Endothelial cell (in vitro differentiated cells): ENCODE measurements around the gene ASPHD1. TPM values are rescaled to one million over a fixed set of nuclear protein-coding genes. Genes with fewer than 3 reads are reported as not detected.
A peak's percentile ranks its signal among the peaks of the same experiment; 100 is the strongest.
"Not testable (repeated sequence)": the region's sequence is repeated elsewhere in the genome, so short reads cannot be mapped to it uniquely, and the experiment has no call there.

Source experiments
- DNase-seq: peaks from one replicate; pipeline ENCODE4 v3.0.0; 2021; ENCODE audit warnings: low spot score
- H3K27ac Mint-ChIP-seq: one replicate; pipeline ENCODE4 v1.8.0; 2021; ENCODE audit warnings: mixed read lengths, inconsistent platforms; ENCODE audit not compliant: unreplicated experiment
- H3K27me3 Mint-ChIP-seq: one replicate; pipeline ENCODE4 v1.8.0; 2021; ENCODE audit warnings: mild to moderate bottlenecking, moderate library complexity, mixed read lengths, inconsistent platforms; ENCODE audit not compliant: unreplicated experiment
- H3K36me3 Mint-ChIP-seq: one replicate; pipeline ENCODE4 v1.8.0; 2021; ENCODE audit warnings: mild to moderate bottlenecking, low read depth, mixed read lengths, inconsistent platforms; ENCODE audit not compliant: unreplicated experiment
- H3K4me1 Mint-ChIP-seq: one replicate; pipeline ENCODE4 v1.8.0; 2021; ENCODE audit warnings: mild to moderate bottlenecking, mixed read lengths, inconsistent platforms; ENCODE audit not compliant: unreplicated experiment
- H3K4me3 Mint-ChIP-seq: one replicate; pipeline ENCODE4 v1.8.0; 2021; ENCODE audit warnings: mild to moderate bottlenecking, mixed read lengths, inconsistent platforms; ENCODE audit not compliant: unreplicated experiment
- H3K9me3 Mint-ChIP-seq: one replicate; pipeline ENCODE4 v1.8.0; 2021; ENCODE audit warnings: mixed read lengths, inconsistent platforms; ENCODE audit not compliant: unreplicated experiment
- total RNA-seq: library from RNA; stranded (reverse); fragmentation: NEBNext Ultra II Directional; extraction: Animal tissue kit (Norgen Biotek cat#: 25700); gene quantifications from one replicate; pipeline ENCODE4 v1.2.1, GENCODE V29; 2021; ENCODE audit not compliant: unreplicated experiment
- TF ChIP-seq, protein P1 (sequence below): fragments of 200-600 bp; sonication (generic); IDR thresholded peaks from one replicate; pipeline ENCODE4 v1.5.0; 2021; ENCODE audit warnings: antibody characterized with exemption; ENCODE audit not compliant: unreplicated experiment

The ASPHD1 gene
- total RNA-seq, 1 donor from 2014 or later, result 3.0 TPM

DNA sequence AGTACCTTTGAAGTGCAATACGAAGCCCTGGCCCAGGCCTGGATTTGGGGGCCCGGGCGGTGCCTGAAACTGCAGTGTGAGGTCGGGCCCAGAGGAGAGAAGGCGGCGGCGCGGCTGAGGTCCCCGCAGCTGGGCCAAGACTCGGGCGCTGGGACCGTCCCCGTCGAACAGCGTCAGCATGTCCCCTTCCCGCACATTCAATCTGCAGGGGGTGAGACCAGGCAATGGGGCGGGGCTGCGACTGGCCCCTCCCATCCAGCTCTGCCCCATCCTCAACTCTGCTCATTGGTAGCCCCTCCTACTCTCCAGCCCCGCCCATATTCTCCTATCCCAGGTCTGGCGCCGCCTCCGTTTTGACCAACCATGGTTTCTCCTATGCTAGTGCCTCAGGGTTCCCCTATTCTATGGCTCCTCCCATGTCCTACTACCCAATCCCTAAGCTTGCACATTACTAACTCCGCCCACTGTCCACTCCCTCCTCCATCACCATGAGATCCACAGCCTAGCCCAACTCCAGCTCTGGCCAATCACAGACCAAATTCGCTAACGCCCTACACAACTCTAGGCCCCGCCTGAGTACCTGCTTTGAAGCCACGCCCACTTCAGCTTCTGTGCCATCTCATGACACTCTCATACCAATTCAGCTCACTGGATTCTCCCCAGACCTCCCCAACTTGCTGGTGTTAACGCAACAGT lies 22.9 kb upstream of the ASPHD1 start:
- TF ChIP-seq, protein P1, sequence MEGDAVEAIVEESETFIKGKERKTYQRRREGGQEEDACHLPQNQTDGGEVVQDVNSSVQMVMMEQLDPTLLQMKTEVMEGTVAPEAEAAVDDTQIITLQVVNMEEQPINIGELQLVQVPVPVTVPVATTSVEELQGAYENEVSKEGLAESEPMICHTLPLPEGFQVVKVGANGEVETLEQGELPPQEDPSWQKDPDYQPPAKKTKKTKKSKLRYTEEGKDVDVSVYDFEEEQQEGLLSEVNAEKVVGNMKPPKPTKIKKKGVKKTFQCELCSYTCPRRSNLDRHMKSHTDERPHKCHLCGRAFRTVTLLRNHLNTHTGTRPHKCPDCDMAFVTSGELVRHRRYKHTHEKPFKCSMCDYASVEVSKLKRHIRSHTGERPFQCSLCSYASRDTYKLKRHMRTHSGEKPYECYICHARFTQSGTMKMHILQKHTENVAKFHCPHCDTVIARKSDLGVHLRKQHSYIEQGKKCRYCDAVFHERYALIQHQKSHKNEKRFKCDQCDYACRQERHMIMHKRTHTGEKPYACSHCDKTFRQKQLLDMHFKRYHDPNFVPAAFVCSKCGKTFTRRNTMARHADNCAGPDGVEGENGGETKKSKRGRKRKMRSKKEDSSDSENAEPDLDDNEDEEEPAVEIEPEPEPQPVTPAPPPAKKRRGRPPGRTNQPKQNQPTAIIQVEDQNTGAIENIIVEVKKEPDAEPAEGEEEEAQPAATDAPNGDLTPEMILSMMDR, result no peak
- H3K4me3 Mint-ChIP-seq, result peak overlapping the region; percentile 58

DNA sequence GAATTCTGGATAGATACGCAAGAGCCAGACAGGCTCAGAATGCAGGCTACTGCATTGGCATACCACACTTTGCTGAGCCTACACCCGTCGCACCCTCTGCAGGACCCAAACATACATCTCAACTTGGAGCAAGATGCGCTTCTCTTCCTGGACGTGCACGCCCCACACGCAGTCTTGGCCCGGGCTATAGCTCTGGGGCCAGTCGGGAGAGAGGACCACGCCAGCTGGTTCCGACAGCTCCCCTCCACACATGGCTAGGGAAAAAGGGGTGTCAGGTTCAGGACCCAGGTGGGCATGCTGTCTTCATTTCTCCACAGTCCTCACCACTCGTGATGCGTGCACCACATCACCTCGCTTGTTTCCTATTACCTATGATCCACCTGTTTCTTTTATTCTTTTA lies 22.1 kb upstream of the ASPHD1 start:
- Mint-ChIP-seq H3K27ac (no peak overlapping the region), H3K36me3 (peaks cover 7% of the 10 kb centered on the region), H3K27me3 (peaks cover 6% of the 10 kb centered on the region)

More for the DNA sequence above, 22.9 kb upstream of the ASPHD1 start:
- peaks cover 4% of the 10 kb centered on the region for H3K4me1 Mint-ChIP-seq
- peaks cover 6% of the 10 kb centered on the region for H3K27me3 Mint-ChIP-seq
- H3K9me3 Mint-ChIP-seq, result no peaks in the 10 kb centered on the region
- peak; percentile 58 for DNase-seq
- H3K27ac Mint-ChIP-seq, result no peak overlapping the region
- peaks cover 3% of the 10 kb centered on the region for H3K36me3 Mint-ChIP-seq

DNA sequence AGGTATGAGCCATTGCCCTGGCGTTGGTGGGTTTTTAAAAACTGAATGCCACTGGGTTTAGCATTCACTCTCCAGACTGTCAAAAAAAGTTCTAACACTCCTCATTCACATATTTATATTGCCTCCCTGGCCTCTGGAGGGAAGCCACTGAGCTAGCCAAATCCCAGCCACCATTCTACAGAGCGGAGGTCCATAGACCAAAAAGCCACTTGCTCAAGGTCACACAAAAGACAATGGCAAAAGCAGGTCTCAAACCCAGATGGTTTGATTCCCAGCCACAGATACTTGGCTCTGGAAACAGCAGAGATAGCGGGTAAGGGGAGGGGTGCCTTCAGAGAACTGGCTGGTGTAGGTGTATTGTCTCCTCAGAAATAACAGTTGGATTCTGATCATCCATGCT lies 19.2 kb upstream of the ASPHD1 start:
- Mint-ChIP-seq H3K4me1 (peaks cover 4% of the 10 kb centered on the region), H3K36me3 (peaks cover 14% of the 10 kb centered on the region), H3K27me3 (peaks cover 6% of the 10 kb centered on the region), H3K4me3 (no peak overlapping the region), H3K9me3 (no peaks in the 10 kb centered on the region), H3K27ac (peak overlapping the region; percentile 61)
- TF ChIP-seq, protein P1, result no peak
- DNase-seq, result no peak

More for the DNA sequence above, 22.1 kb upstream of the ASPHD1 start:
- no peak overlapping the region for H3K4me3 Mint-ChIP-seq
- peaks cover 4% of the 10 kb centered on the region for H3K4me1 Mint-ChIP-seq
- no peaks in the 10 kb centered on the region for H3K9me3 Mint-ChIP-seq
- TF ChIP-seq, protein P1, result no peak
- no peak for DNase-seq

DNA sequence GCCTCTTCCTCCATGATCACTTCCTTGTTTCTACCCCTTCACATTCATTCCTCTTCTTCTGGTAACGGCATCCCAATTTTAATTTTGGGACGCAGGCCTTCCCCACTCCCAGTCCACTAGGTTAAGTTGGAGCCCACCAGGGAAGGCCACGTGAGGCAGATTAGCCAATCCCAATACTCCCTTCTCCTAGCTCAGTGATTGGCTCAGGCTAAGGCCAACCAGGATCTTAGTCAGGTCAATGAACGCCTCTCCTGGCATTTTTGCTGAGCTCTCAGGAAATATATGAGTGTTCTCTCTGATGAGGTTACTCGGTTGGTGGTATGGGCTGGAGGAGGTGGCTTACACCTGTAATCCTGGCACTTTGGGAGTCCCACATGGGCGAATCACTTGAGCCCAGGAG lies 16.3 kb upstream of the ASPHD1 start:
- TF ChIP-seq, protein P1, result no peak
- Mint-ChIP-seq H3K4me3 (no peak overlapping the region), H3K27ac (no peak overlapping the region), H3K4me1 (no peaks in the 10 kb centered on the region), H3K9me3 (no peaks in the 10 kb centered on the region), H3K36me3 (peaks cover 12% of the 10 kb centered on the region), H3K27me3 (peaks cover 2% of the 10 kb centered on the region)
- no peak for DNase-seq

DNA sequence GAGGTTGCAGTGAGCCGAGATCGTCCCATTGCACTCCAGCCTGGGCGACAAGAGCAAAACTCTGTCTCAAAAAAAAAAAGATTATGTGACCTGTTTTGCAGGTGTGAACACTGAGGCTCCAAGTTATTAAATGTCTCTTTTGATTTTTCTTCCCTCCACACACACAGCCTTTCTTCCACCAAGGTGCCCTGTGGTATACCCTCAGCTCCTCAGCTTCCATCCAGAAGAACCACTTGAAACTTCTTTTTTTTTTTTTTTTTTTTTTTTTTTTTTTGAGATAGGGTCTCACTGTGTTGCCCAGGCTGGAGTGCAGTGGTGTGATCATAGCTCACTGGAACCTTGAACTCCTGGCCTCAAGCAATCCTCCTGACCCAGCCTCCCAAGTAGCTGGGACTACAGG lies 10.9 kb upstream of the ASPHD1 start:
- H3K4me1 Mint-ChIP-seq, H3K9me3 Mint-ChIP-seq, H3K27me3 Mint-ChIP-seq, H3K27ac Mint-ChIP-seq, H3K36me3 Mint-ChIP-seq, H3K4me3 Mint-ChIP-seq, DNase-seq: not testable (repeated sequence)
